Effector memory CD8-positive, alpha-beta T cell (primary cell): ENCODE measurements around the gene SDS.

Experiments
- ATAC-seq: fragments of 150-1000 bp; cut with Tn5 transposase; replicated peaks from 2 replicates; pipeline ENCODE4 v1.10.0; 2021; ENCODE audit warnings: mild to moderate bottlenecking, moderate library complexity
- DNase-seq, 3 experiments: peaks; one replicate each; pipeline ENCODE4 v3.0.0; 2021
- H3K27ac Mint-ChIP-seq, 2 donors: one replicate each; pipeline ENCODE4 v1.8.0; 2022; ENCODE audit warnings: mild to moderate bottlenecking in 2 of 2, mixed read lengths in 2 of 2, moderate library complexity in 2 of 2
- H3K27me3 Mint-ChIP-seq, 2 donors: one replicate each; pipeline ENCODE4 v1.8.0; 2022; ENCODE audit warnings: mixed read lengths in 2 of 2
- H3K36me3 Mint-ChIP-seq: one replicate; pipeline ENCODE4 v1.8.0; 2022; ENCODE audit warnings: mild to moderate bottlenecking, moderate library complexity, mixed read lengths; ENCODE audit not compliant: insufficient read depth
- H3K4me1 Mint-ChIP-seq, 2 donors: one replicate each; pipeline ENCODE4 v1.8.0; 2022; ENCODE audit warnings: low read depth in 2 of 2, mixed read lengths in 2 of 2
- H3K4me3 Mint-ChIP-seq, 2 donors: one replicate each; pipeline ENCODE4 v1.8.0; 2022; ENCODE audit warnings: mild to moderate bottlenecking in 2 of 2, mixed read lengths in 2 of 2, moderate library complexity in 2 of 2
- H3K9me3 Mint-ChIP-seq, 2 donors: one replicate each; pipeline ENCODE4 v1.8.0; 2022; ENCODE audit warnings: mixed read lengths in 2 of 2

The SDS gene

GRCh38 chr12:113438523-113439300 is 35.0 kb upstream of the SDS start:
- Mint-ChIP-seq H3K4me3 (no peak overlapping the region), H3K36me3 (no peaks in the 10 kb centered on the region), H3K9me3 (no peaks in the 10 kb centered on the region), H3K27me3 (no peaks in the 10 kb centered on the region), H3K4me1 (no peaks in the 10 kb centered on the region), H3K27ac (no peak overlapping the region)
- DNase-seq (no peak), ATAC-seq (no peak)

- no peak overlapping the region for H3K4me3 Mint-ChIP-seq
- H3K9me3 Mint-ChIP-seq: no peaks in the 10 kb centered on the region
- H3K27me3 Mint-ChIP-seq: peaks cover 1 to 6% of the 10 kb centered on the region in 2 donors
- ATAC-seq: no peak
- H3K36me3 Mint-ChIP-seq: no peaks in the 10 kb centered on the region
- H3K27ac Mint-ChIP-seq: no peak overlapping the region
- no peak for DNase-seq
- H3K4me1 Mint-ChIP-seq: no peaks in the 10 kb centered on the region
Measured at GRCh38 chr12:113437729-113438100, 34.0 kb upstream of the SDS start.

DNA sequence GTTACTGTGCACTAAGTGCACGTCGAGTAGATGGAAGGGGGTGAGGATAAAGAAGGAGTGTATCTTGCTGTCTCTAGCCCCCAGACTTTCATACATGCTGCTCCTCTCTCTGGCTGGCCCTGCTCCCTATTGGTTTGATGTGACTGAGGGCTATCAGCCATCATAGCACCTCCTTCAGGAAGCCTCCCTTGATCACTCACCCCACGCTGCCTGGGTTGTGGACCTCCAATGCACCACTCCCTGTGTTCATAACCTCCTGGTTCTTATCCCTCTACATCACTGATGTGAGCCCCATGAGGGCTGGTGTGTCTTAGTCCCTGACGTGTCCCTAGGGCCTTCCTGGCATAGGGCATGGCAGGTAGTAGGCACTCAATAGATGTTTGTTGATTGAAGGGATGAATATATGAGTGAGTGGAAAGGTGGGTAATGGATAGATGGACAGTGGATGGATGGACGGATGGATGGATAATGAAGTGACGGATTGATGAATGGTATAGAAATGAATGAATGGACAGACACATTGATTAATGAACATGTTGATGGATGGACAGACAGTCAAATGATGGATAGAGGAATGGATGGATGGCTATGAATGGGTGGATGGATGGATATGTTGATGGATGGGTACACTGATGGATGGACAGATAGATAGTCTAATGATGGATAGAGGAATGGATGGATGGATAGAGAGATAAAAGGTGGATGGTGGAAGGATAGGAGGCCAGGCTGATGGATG is 33.5 kb upstream of the SDS start:
- no peak for ATAC-seq

GRCh38 chr12:113436586-113436985 is 32.9 kb upstream of the SDS start:
- Mint-ChIP-seq H3K27me3 (peaks cover 8 to 13% of the 10 kb centered on the region in 2 donors), H3K9me3 (no peaks in the 10 kb centered on the region), H3K4me1 (no peaks in the 10 kb centered on the region), H3K27ac (no peak overlapping the region), H3K36me3 (no peaks in the 10 kb centered on the region), H3K4me3 (no peak overlapping the region)
- no peak for DNase-seq
- ATAC-seq: no peak

More for the DNA sequence above, 33.5 kb upstream of the SDS start:
- H3K27me3 Mint-ChIP-seq: peaks cover 7 to 12% of the 10 kb centered on the region in 2 donors
- H3K4me1 Mint-ChIP-seq: no peaks in the 10 kb centered on the region
- DNase-seq: no peak
- H3K4me3 Mint-ChIP-seq: no peak overlapping the region
- H3K36me3 Mint-ChIP-seq: no peaks in the 10 kb centered on the region
- no peaks in the 10 kb centered on the region for H3K9me3 Mint-ChIP-seq
- H3K27ac Mint-ChIP-seq: no peak overlapping the region

DNA sequence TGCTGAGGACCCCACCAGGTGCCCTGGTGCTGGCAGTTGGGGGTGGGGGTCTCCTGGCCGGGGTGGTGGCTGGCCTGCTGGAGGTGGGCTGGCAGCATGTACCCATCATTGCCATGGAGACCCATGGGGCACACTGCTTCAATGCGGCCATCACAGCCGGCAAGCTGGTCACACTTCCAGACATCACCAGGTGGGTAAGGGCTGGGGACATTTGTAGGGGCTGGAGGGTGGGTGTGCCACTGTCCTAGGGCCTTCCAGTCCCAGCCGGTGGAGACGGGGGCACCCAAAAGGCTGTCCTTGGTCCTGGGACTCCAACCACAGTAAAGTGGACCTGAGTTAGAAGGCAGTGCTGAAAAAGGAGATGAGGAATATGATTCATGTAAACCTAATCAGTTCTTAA is 31.7 kb upstream of the SDS start:
- Mint-ChIP-seq H3K4me1 (no peaks in the 10 kb centered on the region), H3K27ac (no peak overlapping the region), H3K36me3 (no peaks in the 10 kb centered on the region), H3K9me3 (no peaks in the 10 kb centered on the region), H3K27me3 (peaks cover 8 to 22% of the 10 kb centered on the region in 2 donors), H3K4me3 (no peak overlapping the region)
- no peak for ATAC-seq
- DNase-seq: no peak

DNA sequence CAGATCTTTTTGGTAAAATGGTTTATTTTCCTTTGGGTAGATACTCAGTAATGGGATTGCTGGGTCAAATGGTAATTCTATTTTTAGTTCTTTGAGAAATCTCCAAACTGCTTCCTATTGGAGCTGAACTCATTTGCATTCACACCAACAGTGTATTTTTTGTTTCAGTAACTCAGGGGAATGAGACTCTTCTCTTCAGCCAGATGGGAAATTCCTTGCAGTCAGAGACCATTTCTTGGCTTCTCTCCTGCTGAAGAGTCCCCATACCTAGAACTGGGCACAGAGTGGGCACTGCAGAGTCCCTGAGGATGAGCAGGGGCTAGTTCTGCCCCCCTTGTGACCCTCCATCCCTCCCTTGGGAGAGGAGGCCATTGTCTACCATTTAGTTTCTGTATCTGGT is 29.3 kb upstream of the SDS start:
- H3K27me3 Mint-ChIP-seq: peaks cover 8 to 33% of the 10 kb centered on the region in 2 donors
- no peak overlapping the region for H3K4me3 Mint-ChIP-seq
- ATAC-seq (no peak), DNase-seq (no peak)
- no peaks in the 10 kb centered on the region for H3K36me3 Mint-ChIP-seq
- no peak overlapping the region for H3K27ac Mint-ChIP-seq
- no peaks in the 10 kb centered on the region for H3K4me1 Mint-ChIP-seq
- no peaks in the 10 kb centered on the region for H3K9me3 Mint-ChIP-seq

DNA sequence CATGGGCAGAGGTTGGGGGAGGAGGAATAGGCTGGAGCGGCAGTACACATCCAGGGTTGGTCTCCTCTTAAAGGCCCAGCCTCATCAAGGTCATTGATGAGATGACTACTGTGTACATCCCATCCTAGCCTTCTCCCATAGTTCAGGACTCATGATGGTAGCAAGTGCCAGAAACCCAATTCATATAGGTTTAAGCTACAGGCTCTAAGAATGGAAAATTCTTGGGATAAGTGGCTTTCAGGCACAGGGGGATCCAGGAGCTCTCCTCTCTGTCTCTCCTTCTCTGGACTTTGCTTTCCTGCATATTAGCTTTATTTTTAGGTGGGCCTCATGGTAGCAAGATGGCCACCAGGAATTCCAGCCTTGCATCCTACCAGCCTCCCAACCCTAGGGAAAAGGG is 24.8 kb upstream of the SDS start:
- DNase-seq: no peak
- Mint-ChIP-seq H3K4me3 (no peak overlapping the region), H3K27ac (no peak overlapping the region), H3K36me3 (no peaks in the 10 kb centered on the region), H3K27me3 (peaks cover 8 to 54% of the 10 kb centered on the region in 2 donors), H3K9me3 (no peaks in the 10 kb centered on the region), H3K4me1 (no peaks in the 10 kb centered on the region)
- no peak for ATAC-seq

GRCh38 chr12:113427882-113428281 is 24.2 kb upstream of the SDS start:
- Mint-ChIP-seq H3K36me3 (no peaks in the 10 kb centered on the region), H3K27ac (no peak overlapping the region), H3K9me3 (no peaks in the 10 kb centered on the region), H3K27me3 (peaks cover 8 to 49% of the 10 kb centered on the region in 2 donors), H3K4me3 (no peak overlapping the region), H3K4me1 (no peaks in the 10 kb centered on the region)
- no peak for DNase-seq
- no peak for ATAC-seq

- Mint-ChIP-seq H3K4me1 (peaks cover 6 to 7% of the 10 kb centered on the region in 2 donors), H3K9me3 (no peaks in the 10 kb centered on the region), H3K4me3 (no peak overlapping the region), H3K27ac (no peak overlapping the region), H3K36me3 (no peaks in the 10 kb centered on the region), H3K27me3 (peaks cover 0 to 56% of the 10 kb centered on the region in 2 donors)
- ATAC-seq (no peak), DNase-seq (no peak)
Measured at GRCh38 chr12:113425960-113426453, 22.3 kb upstream of the SDS start.

DNA sequence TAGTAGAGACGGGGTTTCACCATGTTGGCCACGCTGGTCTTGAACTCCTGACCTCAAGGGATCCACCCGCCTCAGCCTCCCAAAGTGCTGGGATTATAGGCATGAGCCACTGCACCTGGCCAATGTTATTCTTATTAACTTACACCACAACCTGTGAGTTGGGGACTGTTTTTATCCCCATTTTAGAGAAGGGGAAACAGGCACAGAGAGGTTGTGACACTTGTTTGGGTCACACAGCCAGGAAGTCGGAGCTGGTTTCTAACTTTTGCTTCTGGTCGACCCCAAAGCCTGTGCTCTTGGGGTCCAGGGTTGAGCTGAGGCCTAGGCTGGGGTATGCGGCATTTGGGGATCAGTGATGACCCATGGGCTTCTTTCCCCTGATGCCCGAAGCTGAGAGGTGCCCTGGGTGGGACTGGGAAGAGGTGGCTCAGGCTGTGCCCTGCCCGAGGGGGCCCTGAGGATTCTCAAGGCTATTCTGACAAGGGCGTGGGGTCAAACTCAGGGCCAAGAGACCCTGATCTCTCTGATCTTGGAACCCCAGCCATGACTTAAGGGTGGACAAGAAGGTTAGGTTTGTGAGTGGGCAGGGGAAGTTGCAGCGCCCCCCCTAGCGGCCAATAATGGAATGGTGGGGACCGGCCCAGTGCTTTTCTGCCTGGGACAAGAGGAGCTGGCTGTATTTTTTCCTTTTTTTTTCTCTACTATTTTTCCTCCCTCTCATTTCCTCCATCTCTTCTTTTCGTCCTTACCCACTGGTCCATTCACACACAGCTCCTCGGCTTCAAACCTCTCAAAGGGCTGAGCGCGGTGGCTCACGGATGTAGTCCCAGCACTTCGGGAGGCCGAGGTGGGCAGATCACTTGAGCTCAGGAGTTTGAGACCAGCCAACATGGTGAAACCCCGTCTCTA is 21.5 kb upstream of the SDS start:
- no peak overlapping the region for H3K27ac Mint-ChIP-seq
- H3K4me3 Mint-ChIP-seq: no peak overlapping the region
- DNase-seq (peak; percentile 27 to 48 (median 44)), ATAC-seq (peak; percentile 37)
- peaks cover 5 to 56% of the 10 kb centered on the region in 2 donors for H3K27me3 Mint-ChIP-seq
- H3K4me1 Mint-ChIP-seq: peaks cover 6 to 7% of the 10 kb centered on the region in 2 donors
- no peaks in the 10 kb centered on the region for H3K36me3 Mint-ChIP-seq
- H3K9me3 Mint-ChIP-seq: no peaks in the 10 kb centered on the region

DNA sequence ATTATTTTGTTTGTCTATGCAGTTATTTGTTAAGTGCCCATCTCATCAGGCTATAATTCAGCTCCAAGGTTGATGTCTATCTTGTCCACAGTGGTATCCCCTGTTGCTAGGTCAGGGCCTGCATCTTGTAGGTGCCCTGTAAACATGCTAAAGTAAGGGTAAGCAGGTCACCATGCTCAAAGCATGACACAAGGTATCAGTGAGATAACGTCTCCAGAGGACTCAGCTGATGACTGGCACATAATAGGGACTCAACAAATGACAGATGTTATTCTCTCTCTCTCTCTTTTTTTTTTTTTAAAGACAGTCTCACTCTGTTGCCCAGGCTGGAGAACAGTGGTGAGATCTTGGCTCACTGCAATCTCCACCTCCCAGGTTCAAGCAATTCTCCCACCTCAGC is 20.8 kb upstream of the SDS start:
- Mint-ChIP-seq H3K27me3 (peaks cover 5 to 53% of the 10 kb centered on the region in 2 donors), H3K4me3 (peak overlapping the region in 1 of 2 donors; percentile 44), H3K27ac (no peak overlapping the region), H3K4me1 (peaks cover 6 to 7% of the 10 kb centered on the region in 2 donors), H3K36me3 (no peaks in the 10 kb centered on the region), H3K9me3 (no peaks in the 10 kb centered on the region)
- ATAC-seq (no peak), DNase-seq (no peak)

GRCh38 chr12:113422886-113423669 is 19.4 kb upstream of the SDS start:
- no peaks in the 10 kb centered on the region for H3K9me3 Mint-ChIP-seq
- peaks cover 12 to 58% of the 10 kb centered on the region in 2 donors for H3K27me3 Mint-ChIP-seq
- no peak for ATAC-seq
- no peaks in the 10 kb centered on the region for H3K36me3 Mint-ChIP-seq
- H3K27ac Mint-ChIP-seq: peak overlapping the region in 1 of 2 donors; percentile 94
- H3K4me3 Mint-ChIP-seq: peak overlapping the region in 1 of 2 donors; percentile 92
- peaks cover 6 to 7% of the 10 kb centered on the region in 2 donors for H3K4me1 Mint-ChIP-seq
- DNase-seq: no peak
